Subcutaneous abdominal adipose tissue (tissue), 5 donors: ENCODE measurements around the gene ADRB2.

Experiments used
- H3K27ac ChIP-seq: one replicate; pipeline ENCODE4 v1.7.0; 2013; ENCODE audit warnings: low read depth, mild to moderate bottlenecking, inconsistent platforms, low read length, moderate library complexity
- H3K27me3 ChIP-seq, 5 donors: one replicate each; pipeline ENCODE4 v1.7.0; 2013; ENCODE audit warnings: low read length in 5 of 5, inconsistent platforms in 1 of 5; ENCODE audit not compliant: control insufficient read depth in 5 of 5, insufficient read depth in 4 of 5
- H3K36me3 ChIP-seq, 5 donors: one replicate each; pipeline ENCODE4 v1.7.0; 2013; ENCODE audit warnings: low read length in 5 of 5; ENCODE audit not compliant: control insufficient read depth in 5 of 5, insufficient read depth in 5 of 5
- H3K4me1 ChIP-seq, 5 donors: one replicate each; pipeline ENCODE4 v1.7.0; 2013; ENCODE audit warnings: low read length in 5 of 5, mild to moderate bottlenecking in 3 of 5, moderate library complexity in 1 of 5; ENCODE audit not compliant: control insufficient read depth in 5 of 5, insufficient read depth in 5 of 5
- H3K4me3 ChIP-seq, 5 donors: one replicate each; pipeline ENCODE4 v1.7.0; 2013; ENCODE audit warnings: low read length in 5 of 5, low read depth in 1 of 5
- H3K9ac ChIP-seq, 5 donors: one replicate each; pipeline ENCODE4 v1.7.0; 2013; ENCODE audit warnings: low read length in 5 of 5, mild to moderate bottlenecking in 4 of 5, moderate library complexity in 3 of 5
- H3K9me3 ChIP-seq, 5 donors: one replicate each; pipeline ENCODE4 v1.7.0; 2013; ENCODE audit warnings: low read length in 5 of 5; ENCODE audit not compliant: control insufficient read depth in 5 of 5
- donor health status: healthy.
- donor health status: healthy.
- donor health status: healthy.
- donor health status: healthy.
- donor health status: healthy.

The ADRB2 gene

DNA sequence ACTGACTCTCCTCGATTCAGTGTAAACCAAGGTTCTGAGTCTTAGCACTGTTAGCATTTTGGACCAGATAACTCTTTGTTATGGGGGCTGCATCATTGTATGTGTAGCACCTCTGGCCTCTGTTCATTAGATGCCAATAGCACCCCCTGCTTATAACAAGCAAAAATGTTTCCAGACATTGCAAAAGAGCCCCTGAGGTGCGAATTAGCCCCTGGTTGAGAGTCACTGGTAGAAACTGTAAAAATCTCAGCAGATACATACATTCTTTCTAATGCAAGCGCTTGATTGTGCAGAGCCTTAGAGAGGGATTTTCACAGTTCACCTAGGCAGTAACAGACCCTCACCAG is 2.8 kb downstream of the ADRB2 start:
- H3K27me3 ChIP-seq: no peaks in the 10 kb centered on the region
- peak overlapping the region; percentile 75 to 97 (median 92) for H3K4me3 ChIP-seq
- H3K27ac ChIP-seq: peak overlapping the region; percentile 86
- H3K36me3 ChIP-seq: peaks cover 0 to 5% (median 0%) of the 10 kb centered on the region in 5 donors
- peak overlapping the region; percentile 40 to 91 (median 63) for H3K9ac ChIP-seq
- peaks cover 11 to 93% (median 91%) of the 10 kb centered on the region in 5 donors for H3K4me1 ChIP-seq
- H3K9me3 ChIP-seq: no peaks in the 10 kb centered on the region

DNA sequence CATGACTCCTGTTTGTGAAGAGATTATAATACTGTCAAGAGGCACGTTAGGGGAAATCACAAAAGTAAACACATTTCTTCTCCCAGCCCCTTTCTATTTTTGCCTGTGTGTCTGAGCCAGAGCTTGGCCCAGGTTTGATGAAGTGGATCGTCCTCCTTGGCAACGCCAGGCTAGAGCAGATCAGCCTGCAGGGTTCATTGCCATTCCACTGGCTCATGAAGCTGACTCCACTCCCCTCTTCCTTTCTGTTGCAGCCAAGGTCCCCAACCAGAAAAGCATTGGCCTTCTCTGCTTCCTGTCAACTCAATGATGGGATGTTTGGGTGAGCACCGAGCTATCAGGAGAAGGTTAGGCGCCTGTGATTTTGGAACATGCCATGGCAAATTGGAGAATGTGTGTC is 3.3 kb downstream of the ADRB2 start:
- Histone ChIP-seq H3K36me3 (peaks cover 0 to 6% (median 0%) of the 10 kb centered on the region in 5 donors), H3K27ac (no peak overlapping the region), H3K4me3 (peak overlapping the region; percentile 75 to 97 (median 92)), H3K4me1 (peaks cover 11 to 95% (median 90%) of the 10 kb centered on the region in 5 donors), H3K9me3 (no peaks in the 10 kb centered on the region), H3K9ac (peak overlapping the region in 4 of 5 donors; percentile 63 to 91 (median 74)), H3K27me3 (no peaks in the 10 kb centered on the region)

DNA sequence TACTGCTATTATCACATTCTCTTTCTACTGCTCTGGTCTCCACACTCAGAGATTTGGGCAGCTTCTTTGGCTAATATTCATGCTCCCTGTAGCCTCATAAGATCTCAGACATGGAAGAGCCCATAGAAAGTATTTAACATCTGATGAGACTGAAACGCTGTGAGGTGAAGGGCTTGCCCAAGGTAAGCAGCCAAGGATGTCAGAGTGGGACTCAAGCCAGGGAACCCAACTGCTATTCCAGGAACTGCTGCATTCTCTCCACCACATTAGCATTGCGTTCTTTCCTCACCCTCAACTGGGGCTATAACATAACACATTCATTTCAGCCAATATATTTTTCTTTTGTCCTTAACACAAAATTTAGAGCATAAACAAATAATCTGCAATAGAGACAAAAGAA is 3.8 kb downstream of the ADRB2 start:
- Histone ChIP-seq H3K4me1 (peaks cover 11 to 95% (median 87%) of the 10 kb centered on the region in 5 donors), H3K36me3 (peaks cover 0 to 6% (median 0%) of the 10 kb centered on the region in 5 donors), H3K4me3 (peak overlapping the region; percentile 75 to 97 (median 92)), H3K9me3 (no peaks in the 10 kb centered on the region), H3K27ac (no peak overlapping the region), H3K9ac (peak overlapping the region in 3 of 5 donors; percentile 2 to 66 (median 63)), H3K27me3 (no peaks in the 10 kb centered on the region)

DNA sequence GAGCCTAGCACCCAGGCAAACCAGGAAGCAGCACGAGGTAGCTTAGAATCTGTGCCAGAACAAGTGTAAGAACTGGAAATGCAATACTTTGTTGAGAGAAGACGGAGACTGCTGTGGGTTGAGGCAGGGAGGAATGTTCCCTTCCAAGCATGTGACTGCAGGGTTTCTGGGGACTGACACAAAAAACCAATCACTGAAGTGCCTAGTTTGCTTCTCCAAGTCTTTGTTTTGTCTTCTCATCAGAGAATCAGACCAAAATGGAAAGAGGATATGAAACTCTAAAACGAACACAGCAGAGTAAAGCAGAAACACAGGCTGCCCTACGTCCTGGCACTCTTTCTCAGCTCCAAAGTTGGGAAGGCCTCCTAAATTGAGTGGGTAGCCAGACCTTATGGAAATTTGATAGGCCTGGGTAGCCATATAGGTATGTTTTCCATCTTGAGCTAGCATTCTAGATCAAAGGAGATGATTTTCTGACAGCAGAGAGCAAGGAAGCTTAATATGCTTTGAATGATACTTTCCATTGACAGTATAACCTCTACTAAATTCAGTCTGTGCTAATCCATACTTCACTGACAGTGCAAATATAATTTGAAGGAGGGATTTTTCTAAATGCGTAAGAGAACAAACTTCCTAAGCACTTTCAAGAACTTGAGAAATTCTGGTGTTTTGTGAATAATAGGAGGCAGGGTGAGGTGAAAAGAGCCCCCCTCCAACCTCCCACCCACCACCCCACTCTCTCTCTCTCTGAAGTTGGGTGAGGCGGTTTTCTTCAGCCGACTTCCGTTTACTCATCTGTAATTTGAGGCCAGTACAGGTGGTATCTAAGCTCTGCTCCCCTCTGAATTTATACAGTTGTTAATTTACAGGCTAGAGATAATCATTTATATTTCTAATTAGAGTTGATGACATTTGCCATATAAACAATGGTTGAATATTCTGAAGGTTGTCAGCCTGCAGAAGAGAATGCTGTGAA is 5.5 kb downstream of the ADRB2 start:
- H3K9me3 ChIP-seq: no peaks in the 10 kb centered on the region
- H3K36me3 ChIP-seq: peaks cover 0 to 10% (median 0%) of the 10 kb centered on the region in 5 donors
- peaks cover 7 to 83% (median 78%) of the 10 kb centered on the region in 5 donors for H3K4me1 ChIP-seq
- H3K27ac ChIP-seq: peak overlapping the region; percentile 16
- H3K9ac ChIP-seq: peak overlapping the region in 4 of 5 donors; percentile 19 to 54 (median 44)
- no peaks in the 10 kb centered on the region for H3K27me3 ChIP-seq
- H3K4me3 ChIP-seq: peak overlapping the region; percentile 75 to 97 (median 92)

DNA sequence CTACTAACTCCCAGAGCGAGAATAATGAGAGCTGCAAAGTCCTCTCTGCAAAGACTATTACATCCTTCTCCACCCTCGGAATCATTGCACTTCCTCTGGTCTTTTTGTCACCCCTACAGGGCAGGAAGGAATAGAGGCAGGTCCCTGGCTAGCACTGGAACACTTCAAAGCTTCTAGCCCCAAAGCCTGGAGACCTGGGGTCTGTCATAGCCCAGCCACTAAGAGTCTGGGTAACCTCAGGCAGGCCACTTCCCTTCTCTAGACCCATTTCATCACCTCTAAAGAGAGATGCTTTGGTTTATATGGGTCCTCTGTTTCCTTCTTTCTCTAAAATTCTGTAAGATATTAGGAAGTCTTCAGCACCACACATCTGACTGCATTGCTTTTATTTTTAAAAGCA is 6.7 kb downstream of the ADRB2 start:
- Histone ChIP-seq H3K9me3 (no peaks in the 10 kb centered on the region), H3K27ac (no peak overlapping the region), H3K9ac (peak overlapping the region in 1 of 5 donors; percentile 48), H3K27me3 (no peaks in the 10 kb centered on the region), H3K4me3 (peak overlapping the region in 3 of 5 donors; percentile 5 to 92 (median 23)), H3K36me3 (peaks cover 0 to 14% (median 0%) of the 10 kb centered on the region in 5 donors), H3K4me1 (peaks cover 7 to 72% (median 68%) of the 10 kb centered on the region in 5 donors)

DNA sequence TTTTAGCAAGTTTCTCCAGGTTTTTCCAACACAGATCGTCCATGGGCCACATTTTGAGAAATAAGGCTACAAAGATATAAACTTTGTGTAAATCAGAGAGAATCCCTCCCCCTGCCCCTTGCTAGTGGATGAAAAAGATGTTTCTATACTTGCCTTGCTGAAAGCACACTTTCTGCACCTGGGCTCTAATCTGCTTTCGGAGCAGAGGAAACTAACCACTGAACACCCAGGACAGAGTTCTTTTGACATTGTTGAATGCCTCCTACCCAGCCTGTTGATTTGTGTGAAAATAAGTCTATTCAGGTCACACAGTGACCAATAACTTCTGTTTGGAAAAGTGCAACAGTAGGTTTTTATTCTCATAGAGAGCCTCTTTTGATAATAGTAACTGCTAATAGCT is 7.5 kb downstream of the ADRB2 start:
- peaks cover 0 to 14% (median 0%) of the 10 kb centered on the region in 5 donors for H3K36me3 ChIP-seq
- no peak overlapping the region for H3K27ac ChIP-seq
- no peak overlapping the region for H3K9ac ChIP-seq
- H3K27me3 ChIP-seq: no peaks in the 10 kb centered on the region
- peaks cover 7 to 69% (median 61%) of the 10 kb centered on the region in 5 donors for H3K4me1 ChIP-seq
- peak overlapping the region in 1 of 5 donors; percentile 13 for H3K4me3 ChIP-seq
- H3K9me3 ChIP-seq: no peaks in the 10 kb centered on the region

DNA sequence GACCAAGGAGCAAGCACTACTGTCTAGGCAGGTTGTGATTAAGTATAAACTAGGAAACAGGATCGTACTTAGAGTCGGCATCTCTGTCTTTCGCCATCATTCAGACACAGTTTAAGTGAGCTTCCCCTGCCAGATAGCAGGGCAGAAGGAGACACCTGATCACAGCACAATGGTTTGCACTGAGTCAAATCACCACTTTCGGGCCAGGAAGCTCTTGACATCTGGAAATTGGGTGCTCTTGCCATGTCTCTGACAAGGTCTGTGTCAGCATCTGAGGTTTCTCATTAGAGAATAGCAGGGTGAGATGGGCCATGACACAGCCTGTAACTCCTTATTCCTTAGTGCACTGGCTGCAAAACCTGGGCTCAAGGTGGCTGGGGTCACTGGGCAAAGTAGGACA is 8.3 kb downstream of the ADRB2 start:
- peaks cover 0 to 14% (median 2%) of the 10 kb centered on the region in 5 donors for H3K36me3 ChIP-seq
- H3K4me1 ChIP-seq: peaks cover 7 to 61% (median 54%) of the 10 kb centered on the region in 5 donors
- no peaks in the 10 kb centered on the region for H3K9me3 ChIP-seq
- H3K27me3 ChIP-seq: no peaks in the 10 kb centered on the region
- peak overlapping the region in 1 of 5 donors; percentile 13 for H3K4me3 ChIP-seq
- no peak overlapping the region for H3K27ac ChIP-seq
- H3K9ac ChIP-seq: no peak overlapping the region

DNA sequence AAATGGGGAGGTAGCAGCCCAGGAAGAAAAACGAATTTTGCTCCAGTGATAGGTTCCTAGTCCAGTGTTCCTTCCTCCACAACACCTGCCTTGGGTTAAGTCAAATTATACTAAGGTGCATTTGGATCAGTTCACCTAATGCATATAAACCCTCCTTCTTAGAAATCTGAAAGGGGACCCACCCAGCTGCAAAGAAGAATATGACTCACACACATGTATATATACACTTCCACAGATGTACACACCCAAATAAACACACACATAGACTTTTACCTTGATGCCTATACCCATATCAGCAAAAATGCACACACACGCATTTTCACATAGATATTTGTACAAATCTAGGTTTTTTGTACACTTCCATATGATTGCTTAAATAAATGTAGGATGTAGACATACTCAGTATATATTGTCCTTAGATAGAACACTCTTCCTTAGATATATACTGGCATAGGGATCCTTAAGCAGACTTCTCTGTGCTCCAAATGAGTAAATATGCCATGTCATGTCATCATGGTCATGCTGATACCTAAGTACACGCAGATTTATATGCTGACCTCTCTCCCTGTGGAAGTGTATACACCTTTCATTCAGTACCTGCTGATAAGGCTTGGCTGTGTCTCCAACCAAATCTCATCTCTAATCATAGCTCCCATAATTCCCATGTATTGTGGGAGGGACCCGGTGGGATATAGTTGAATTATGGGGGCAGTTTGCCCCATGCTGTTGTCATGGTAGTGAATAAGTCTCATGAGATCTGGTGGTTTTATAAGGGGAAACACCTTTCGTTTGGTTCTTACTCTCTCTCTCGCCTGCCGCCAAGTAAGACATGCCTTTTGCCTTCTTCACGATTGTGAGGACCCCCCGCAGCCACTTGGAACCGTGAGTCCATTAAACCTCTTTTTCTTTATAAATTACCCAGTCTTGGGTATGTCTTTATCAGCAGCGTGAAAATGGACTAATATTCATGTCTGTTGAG is 10.2 kb downstream of the ADRB2 start:
- peaks cover 4 to 49% (median 39%) of the 10 kb centered on the region in 5 donors for H3K4me1 ChIP-seq
- H3K9ac ChIP-seq: no peak overlapping the region
- H3K4me3 ChIP-seq: no peak overlapping the region
- no peaks in the 10 kb centered on the region for H3K27me3 ChIP-seq
- H3K36me3 ChIP-seq: peaks cover 0 to 14% (median 4%) of the 10 kb centered on the region in 5 donors
- no peaks in the 10 kb centered on the region for H3K9me3 ChIP-seq
- no peak overlapping the region for H3K27ac ChIP-seq

DNA sequence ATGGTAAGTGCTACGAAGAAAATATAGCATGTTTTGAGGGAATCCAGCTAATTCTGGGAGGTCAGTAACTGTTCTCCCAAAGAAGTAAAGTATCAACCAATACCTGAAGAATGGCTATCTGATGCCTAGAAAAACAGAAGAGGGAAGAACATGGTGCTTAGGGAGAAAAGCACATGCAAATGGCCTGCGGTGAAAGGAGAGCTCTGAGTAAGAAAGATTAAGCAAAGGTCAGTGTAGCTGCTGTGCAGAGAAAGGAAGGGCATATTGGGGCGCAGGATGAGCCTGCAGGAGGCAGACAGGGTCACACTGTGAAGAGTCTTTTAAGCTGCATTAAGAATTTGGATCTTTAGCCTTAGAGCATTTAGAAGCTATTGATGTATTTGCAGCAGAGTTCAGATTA is 11.0 kb downstream of the ADRB2 start:
- Histone ChIP-seq H3K4me1 (peaks cover 1 to 49% (median 39%) of the 10 kb centered on the region in 5 donors), H3K9me3 (no peaks in the 10 kb centered on the region), H3K27me3 (no peaks in the 10 kb centered on the region), H3K4me3 (no peak overlapping the region), H3K9ac (no peak overlapping the region), H3K36me3 (peaks cover 0 to 14% (median 4%) of the 10 kb centered on the region in 5 donors), H3K27ac (no peak overlapping the region)
